LNCAP (cell line): ENCODE measurements around the gene SLC25A1.

ENCODE experiments used
- CTCF ChIP-seq: fragments of 450-650 bp; IDR thresholded peaks from 2 replicates; pipeline ENCODE4 v1.5.1; 2017; ENCODE audit warnings: mild to moderate bottlenecking

The SLC25A1 gene

DNA sequence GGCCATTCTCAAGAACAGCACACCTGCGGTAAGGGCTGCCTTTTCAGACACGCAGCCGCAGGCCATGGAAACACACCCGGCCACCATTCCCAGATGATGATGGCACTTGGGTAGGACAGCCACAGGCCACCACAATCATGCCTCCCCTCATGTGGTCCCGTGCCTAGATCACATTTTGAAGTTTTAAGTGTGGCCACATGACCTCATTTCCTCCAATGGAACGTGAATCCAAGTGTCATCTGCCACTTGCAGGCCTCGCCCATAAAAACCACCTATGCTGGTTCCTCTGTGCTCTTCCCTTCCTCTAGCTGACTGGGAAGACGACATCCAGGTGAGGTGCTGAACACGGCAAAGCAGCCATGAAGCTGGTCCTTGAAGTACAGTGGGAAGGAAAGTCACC, 44.6 kb upstream of the SLC25A1 start:
- TF ChIP-seq CTCF, result no peak

DNA sequence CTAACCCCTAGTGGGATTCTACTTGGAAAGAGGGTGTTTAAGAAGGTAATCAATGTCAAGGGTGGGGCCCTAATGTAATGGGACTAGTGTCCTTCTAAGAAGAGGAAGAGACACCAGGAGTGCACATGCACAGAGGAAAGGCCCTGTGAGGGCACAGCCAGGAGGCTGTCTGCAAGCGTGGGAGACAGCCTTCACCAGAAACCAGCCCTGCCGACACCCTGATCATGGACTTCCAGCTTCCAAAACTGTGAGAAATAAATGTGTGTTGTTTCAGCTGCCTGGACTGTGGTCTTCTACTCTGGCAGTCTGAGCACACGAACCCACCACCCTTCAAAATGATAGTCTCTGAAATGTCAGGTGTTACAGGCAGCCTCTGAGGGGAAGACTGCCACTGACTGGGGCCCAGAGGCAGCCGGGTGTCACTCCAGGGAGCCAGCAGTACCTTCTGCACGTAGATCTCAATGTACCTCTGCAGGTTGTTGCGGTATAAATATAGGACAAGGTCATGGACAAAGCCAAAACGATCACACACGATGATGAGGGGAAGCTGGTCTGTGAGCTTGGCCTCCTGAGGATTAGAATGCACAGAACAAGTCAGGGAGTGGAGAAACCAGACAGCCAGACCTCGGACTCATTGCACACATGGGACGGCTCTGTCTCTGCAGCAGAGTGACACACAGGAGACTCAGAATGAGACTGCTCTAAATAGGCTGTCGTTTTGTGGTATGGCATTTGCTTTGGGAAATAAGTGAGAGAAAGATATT, 43.9 kb upstream of the SLC25A1 start:
- TF ChIP-seq CTCF, result no peak

DNA sequence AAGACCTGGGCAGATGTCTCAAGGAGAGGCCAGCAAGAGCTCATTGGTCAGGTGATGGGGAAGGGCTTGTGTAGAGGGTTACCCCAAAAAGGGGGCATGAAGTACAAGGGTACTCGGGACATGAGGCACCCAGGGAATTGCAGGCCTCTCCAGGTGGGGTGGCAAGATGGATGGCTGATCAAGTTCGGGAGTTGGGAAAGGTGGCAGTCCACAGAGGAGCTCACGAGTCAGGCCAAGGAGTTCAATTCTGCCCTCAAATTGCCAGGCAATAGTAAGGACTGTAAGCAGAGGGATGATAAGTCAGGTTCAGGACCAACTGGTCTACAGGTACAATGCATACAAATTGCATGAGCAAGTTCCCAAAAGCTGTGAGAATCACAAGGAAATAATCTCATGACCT, 42.3 kb upstream of the SLC25A1 start:
- TF ChIP-seq CTCF, result no peak

DNA sequence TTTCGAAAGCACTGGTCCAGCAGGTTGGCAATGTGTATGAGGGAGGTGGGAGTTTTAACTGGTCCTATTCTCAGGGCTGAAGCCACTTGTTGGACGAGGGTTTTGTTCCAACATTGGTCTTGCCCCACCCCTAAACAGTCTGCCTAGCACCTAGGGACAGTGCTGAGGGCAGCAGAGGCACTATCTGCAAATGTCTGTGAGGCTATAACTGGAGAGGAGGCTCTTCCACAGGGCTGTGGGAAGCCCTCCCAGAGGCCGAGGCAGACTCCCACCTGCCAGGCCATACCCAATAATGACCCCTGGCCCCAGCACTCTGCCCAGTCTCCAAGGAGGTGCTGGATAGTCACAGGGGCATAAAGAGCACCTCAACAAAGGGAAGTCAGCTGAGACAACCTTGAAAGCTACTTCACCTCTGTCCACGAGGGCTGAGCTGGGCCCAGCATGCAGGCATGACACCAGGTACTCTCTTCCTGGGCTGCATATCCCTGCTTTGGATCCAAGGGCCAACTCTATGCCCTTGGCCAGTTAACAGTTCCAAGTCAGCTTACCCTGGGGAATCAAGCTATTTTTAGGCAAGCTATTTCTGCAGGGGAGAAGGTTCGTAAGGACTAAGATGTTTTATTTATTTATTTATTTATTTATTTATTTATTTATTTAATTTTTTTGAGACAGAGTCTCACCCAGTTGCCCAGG, 40.2 kb upstream of the SLC25A1 start:
- no peak for TF ChIP-seq CTCF

DNA sequence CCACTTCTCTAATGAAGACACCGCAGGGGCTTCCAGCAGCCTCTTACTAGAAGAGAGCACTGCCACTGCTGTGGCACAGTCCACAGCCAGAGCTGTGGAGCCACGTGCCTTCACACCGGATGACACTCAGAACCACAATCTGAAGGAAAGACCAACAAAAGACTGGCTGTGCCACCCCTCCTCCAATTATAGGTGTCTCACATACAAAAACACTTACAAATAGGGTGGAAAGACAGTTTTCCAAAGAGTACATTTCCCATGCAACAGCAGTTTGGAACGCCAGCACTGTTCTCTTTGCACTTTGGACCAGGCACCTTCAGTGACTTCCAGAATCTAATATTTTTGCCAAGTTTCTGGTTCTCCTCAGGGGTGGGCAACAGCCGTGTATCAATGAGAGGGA, 38.0 kb upstream of the SLC25A1 start:
- no peak for TF ChIP-seq CTCF

- no peak for TF ChIP-seq CTCF
Observed at GRCh38 chr22:19215360-19215759, 36.8 kb upstream of the SLC25A1 start.

- TF ChIP-seq CTCF, result no peak
Observed at GRCh38 chr22:19214078-19214473, 35.5 kb upstream of the SLC25A1 start.
